ENCODE data around the gene FBXW5.

DNA sequence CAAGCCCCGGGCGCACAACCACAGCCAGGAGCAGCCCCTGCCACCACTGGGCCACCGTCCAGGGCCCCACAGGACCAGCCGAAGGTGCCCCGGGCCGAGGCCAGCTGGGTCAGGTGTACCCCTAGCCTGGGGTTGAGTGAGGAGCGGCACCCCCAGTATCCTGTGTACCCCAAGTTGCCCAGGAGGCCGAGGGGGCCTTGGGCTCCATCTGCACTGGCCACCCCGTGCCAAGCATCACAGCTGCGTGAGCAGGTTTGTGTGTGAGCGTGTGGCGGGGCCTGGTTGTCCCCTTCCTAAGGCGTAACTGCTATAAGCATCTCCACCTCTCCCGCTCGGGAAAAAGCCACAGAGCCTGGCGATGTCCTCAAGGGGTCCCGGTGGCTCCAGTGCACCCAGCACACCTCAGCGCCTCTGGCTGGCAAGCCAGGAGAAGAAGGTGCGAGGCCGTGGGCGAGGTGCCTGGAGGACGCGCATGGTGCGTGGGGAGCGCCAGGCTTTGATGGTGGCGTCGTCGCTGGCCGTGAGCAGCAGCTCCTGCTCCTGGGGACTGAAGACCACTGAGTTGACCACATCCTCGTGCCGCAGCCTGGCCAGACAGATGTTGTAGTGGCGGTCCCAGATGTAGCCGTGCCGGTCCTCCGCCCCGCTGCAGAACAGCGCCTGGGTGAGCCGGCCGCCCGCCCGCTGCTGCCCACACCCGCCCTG, 3.9 kb downstream of the FBXW5 start:
- TF ChIP-seq CSDC2 (CRISPR knock-in tag; IDR thresholded peaks at IDR 0.05): no peak
- TF ChIP-seq RARB (CRISPR knock-in tag; IDR thresholded peaks at IDR 0.05): no peak
- TF ChIP-seq GLIS3 (CRISPR knock-in tag; IDR thresholded peaks at IDR 0.05): no peak
- TF ChIP-seq ZFP30 (CRISPR knock-in tag; IDR thresholded peaks at IDR 0.05): no peak
- TF ChIP-seq ISL1 (CRISPR knock-in tag; IDR thresholded peaks at IDR 0.05): no peak
- TF ChIP-seq TOX (CRISPR knock-in tag; IDR thresholded peaks at IDR 0.05; ENCODE audit: borderline replicate concordance): no peak

Measured in SK-N-SH treated with all-trans-retinoic acid at 6 μM for 48 hours (cell line).